ENCODE measurements around the gene PPFIA3.

Gene PPFIA3

GRCh38 chr19:49102303-49102702, 17.0 kb upstream of the PPFIA3 start:
- H3K4me3 ChIP-seq (ENCODE audit: low read depth, low read length), result no peak overlapping the region
- DNase-seq (ENCODE audit: low read depth), result no peak
- no peak for TF ChIP-seq CTCF (IDR thresholded peaks at IDR 0.05; ENCODE audit: insufficient read depth, low read depth, low read length, missing control alignments)

DNA sequence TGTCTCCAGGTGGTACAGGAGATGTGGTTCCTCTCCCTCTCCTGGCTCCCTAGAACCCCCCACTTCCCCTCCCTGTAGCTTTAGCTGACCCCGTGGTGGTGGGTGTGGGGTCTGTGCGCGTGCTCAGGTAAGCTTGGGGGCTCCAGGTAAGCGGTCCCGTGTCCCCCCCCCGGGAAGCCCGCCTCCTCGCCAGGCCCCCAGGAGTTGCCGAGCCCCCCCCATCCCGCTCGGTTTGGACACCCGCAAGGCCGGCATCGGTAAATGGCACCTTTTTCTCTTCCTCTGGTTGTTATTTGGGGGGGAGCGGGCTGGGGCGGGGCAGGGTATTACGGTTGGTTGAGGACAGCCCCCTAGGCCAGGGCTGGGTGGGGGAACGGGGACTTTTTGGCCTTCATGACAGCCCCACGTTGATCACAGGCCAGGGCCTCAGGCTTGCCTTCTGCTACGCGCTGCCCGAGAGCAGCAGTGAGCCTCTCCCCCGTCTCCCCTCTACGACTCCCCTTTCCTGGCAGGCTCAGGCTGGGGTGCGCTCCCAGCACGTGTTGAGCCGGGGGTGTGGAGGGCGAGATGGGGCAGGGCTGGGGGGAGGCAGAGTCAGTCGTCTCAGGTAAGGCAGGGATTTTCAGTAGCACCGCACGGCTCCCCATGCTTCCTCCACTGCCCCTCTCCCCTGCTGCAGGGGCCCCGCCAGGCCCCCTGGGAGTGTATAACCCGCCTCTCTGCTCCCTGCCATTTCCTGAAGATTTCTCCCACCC, 15.8 kb upstream of the PPFIA3 start:
- no peak overlapping the region for H3K4me3 ChIP-seq (ENCODE audit: low read depth, low read length)
- DNase-seq (ENCODE audit: low read depth), result no peak
- no peak for TF ChIP-seq CTCF (IDR thresholded peaks at IDR 0.05; ENCODE audit: insufficient read depth, low read depth, low read length, missing control alignments)

GRCh38 chr19:49104229-49104864, 15.0 kb upstream of the PPFIA3 start:
- DNase-seq (ENCODE audit: low read depth), result no peak
- no peak overlapping the region for H3K4me3 ChIP-seq (ENCODE audit: low read depth, low read length)
- TF ChIP-seq CTCF (IDR thresholded peaks at IDR 0.05; ENCODE audit: insufficient read depth, low read depth, low read length, missing control alignments), result no peak

DNA sequence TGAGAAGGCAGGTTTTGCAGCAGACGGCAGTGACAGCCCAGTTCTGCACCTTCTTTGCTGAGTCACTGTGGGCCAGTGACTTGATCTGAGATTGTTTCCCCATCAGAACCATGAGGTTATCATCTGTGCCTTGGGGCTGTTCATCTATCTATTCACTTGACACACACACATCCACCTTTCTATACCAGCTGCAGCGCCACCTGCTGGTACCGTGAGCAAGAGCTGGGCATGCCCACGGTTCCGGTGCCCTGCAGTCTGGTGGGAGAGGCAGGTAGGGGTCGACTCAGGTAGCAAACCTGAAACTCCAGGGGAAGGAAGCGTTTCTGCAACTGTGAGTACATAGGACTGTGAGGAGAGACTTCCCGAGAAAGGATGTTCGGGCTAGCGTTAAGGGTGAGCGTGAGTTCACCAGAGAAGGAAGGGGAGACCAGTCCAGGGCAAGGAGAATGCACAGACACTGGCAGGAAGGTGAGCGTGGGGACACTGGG, 12.7 kb upstream of the PPFIA3 start:
- no peak overlapping the region for H3K4me3 ChIP-seq (ENCODE audit: low read depth, low read length)
- peak; percentile 83 for TF ChIP-seq CTCF (IDR thresholded peaks at IDR 0.05; ENCODE audit: insufficient read depth, low read depth, low read length, missing control alignments)
- peak; percentile 69 for DNase-seq (ENCODE audit: low read depth)

- TF ChIP-seq CTCF (IDR thresholded peaks at IDR 0.05; ENCODE audit: insufficient read depth, low read depth, low read length, missing control alignments), result no peak
- DNase-seq (ENCODE audit: low read depth), result no peak
- H3K4me3 ChIP-seq (ENCODE audit: low read depth, low read length), result no peak overlapping the region
Measured at GRCh38 chr19:49107625-49108459, 11.5 kb upstream of the PPFIA3 start.

DNA sequence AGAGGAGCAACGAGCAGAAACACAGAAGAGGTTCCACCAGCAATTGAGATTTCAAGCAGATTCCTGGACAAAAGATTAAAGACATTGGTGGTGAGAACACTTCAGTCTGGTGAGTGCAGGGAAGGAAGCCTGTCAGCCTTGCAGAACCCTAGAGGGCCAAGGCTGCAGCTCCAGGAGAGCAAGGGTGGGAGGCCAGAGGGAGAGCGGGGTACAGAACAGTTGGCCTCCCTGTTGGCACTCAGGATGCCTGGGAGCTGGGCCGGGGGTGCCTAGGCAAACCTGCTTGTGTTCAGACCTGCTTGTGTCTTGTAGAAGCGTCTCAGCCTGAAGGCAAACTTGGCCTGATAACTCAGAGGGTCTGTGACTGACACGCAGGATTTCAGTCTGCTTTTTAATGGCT, 10.3 kb upstream of the PPFIA3 start:
- no peak overlapping the region for H3K4me3 ChIP-seq (ENCODE audit: low read depth, low read length)
- no peak for DNase-seq (ENCODE audit: low read depth)
- no peak for TF ChIP-seq CTCF (IDR thresholded peaks at IDR 0.05; ENCODE audit: insufficient read depth, low read depth, low read length, missing control alignments)

All from GM12865 (cell line).